Measurements from ENCODE around the gene POMP.

POMP gene

GRCh38 chr13:28626266-28626665 is 32.7 kb upstream of the POMP start:
- H3K4me3 ChIP-seq (ENCODE audit: low read depth, low read length), result no peak overlapping the region
- no peak for TF ChIP-seq CTCF (IDR thresholded peaks at IDR 0.05; ENCODE audit: low read depth, low read length)

DNA sequence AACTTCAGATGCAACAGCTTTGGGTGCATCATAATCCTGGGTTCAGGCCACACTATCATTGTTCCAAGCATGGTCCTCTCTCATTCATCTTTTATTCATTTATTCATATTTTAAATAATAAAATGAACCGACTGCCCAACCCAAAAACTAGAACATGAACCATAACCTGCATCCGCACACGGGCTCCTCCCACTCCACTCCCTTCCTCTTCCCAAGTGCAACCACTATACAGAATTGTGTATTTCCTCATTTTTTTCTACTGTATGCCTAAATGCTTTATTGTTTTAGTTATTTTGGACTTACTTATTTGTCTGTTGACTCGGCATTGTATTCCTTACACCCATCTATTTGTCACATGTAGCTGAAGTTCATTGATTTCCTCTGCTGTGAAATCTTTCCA is 30.7 kb upstream of the POMP start:
- no peak for TF ChIP-seq CTCF (IDR thresholded peaks at IDR 0.05; ENCODE audit: low read depth, low read length)
- H3K4me3 ChIP-seq (ENCODE audit: low read depth, low read length), result no peak overlapping the region

DNA sequence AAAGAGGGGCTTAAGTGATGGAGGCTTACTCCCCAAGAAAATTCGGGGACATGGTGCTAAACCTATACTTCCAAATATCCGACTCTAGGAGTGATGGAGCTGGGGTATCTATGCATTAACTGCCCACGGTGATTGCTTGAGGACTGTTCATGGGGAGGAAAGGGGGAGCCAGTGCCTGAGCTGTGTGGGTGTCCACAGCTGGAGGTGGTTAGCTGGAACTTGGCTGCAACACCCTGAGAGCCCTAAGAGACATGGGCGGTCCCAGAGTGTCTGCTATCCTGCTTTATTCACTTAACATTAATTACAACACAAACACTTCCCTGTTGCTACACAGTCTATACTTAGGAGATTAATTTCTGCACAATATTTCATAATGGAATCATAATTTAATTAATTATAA is 28.1 kb upstream of the POMP start:
- no peak for TF ChIP-seq CTCF (IDR thresholded peaks at IDR 0.05; ENCODE audit: low read depth, low read length)
- H3K4me3 ChIP-seq (ENCODE audit: low read depth, low read length), result no peak overlapping the region

- no peak for TF ChIP-seq CTCF (IDR thresholded peaks at IDR 0.05; ENCODE audit: low read depth, low read length)
- no peak overlapping the region for H3K4me3 ChIP-seq (ENCODE audit: low read depth, low read length)
Observed at GRCh38 chr13:28631801-28632200, 27.1 kb upstream of the POMP start.

DNA sequence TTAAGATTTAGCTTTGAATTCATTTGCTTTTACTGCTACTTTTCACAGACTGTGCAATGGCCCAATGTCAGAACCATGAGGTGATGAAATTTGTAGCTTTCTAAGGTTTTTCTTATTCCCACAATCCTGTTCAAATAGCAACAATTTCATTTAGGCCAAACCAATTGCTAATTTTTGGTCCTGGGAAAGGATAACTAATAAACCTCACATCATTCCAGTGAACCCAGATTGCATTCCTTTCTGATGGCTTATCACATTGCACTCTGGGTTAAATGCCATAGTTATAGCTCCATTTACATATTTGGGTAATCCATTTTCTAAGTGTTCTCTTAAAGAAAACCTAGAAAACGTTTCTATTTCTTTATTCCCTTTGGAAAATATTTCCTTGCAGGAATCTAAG is 22.9 kb upstream of the POMP start:
- no peak for TF ChIP-seq CTCF (IDR thresholded peaks at IDR 0.05; ENCODE audit: low read depth, low read length)
- H3K4me3 ChIP-seq (ENCODE audit: low read depth, low read length), result no peak overlapping the region

DNA sequence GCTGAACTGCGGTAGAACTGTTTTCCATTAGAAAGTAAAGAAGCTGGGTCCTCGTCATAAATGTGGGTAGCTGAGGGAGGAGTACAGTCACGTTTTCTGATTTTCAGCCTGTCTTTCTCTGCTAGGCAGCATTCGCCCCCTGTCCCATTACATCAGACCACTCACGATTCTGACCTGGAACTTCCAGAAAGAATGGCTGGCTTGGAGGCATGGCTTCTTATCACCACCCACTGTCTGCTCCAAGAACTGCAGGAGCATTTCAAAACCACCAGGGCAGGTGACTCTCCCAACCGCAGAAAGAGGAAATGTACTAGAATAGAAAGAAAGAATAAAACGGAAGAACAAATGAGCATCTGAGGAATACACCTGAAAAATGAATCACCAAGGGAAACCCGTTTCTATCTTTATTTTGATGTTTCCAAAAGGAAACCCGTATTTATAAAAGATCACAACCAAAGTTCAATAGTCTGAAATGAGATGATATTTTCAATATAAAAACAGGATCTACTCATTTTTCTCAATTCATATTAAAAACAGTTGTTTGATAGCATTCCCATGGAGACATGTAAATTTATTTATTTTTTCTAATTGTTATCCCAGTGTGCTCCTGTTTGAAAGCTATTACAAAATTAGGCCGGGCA is 22.1 kb upstream of the POMP start:
- TF ChIP-seq CTCF (IDR thresholded peaks at IDR 0.05; ENCODE audit: low read depth, low read length), result peak; percentile 99
- H3K4me3 ChIP-seq (ENCODE audit: low read depth, low read length), result no peak overlapping the region

GRCh38 chr13:28637714-28638355 is 21.1 kb upstream of the POMP start:
- no peak for TF ChIP-seq CTCF (IDR thresholded peaks at IDR 0.05; ENCODE audit: low read depth, low read length)
- no peak overlapping the region for H3K4me3 ChIP-seq (ENCODE audit: low read depth, low read length)
